ENCODE data around the gene FAM186B.

- TF ChIP-seq EZH2 (IDR thresholded peaks at IDR 0.05; ENCODE audit: low read depth, unreplicated experiment): no peak
- no peak for TF ChIP-seq CTCF (conservative IDR thresholded peaks at IDR 0.05; ENCODE audit: low read depth in 2 of 2)
- TF ChIP-seq EZH2phosphoT487 (IDR thresholded peaks at IDR 0.05; ENCODE audit: unreplicated experiment): no peak
- TF ChIP-seq POLR2AphosphoS5 (IDR thresholded peaks at IDR 0.05; ENCODE audit: low read depth): no peak
- no peak for TF ChIP-seq REST (IDR thresholded peaks at IDR 0.05; ENCODE audit: unreplicated experiment)
- TF ChIP-seq JUNB (IDR thresholded peaks at IDR 0.05; ENCODE audit: unreplicated experiment): no peak
- no peak for TF ChIP-seq CREB1 (CRISPR knock-in tag; IDR thresholded peaks at IDR 0.05; ENCODE audit: low read depth)
- TF ChIP-seq ZNF114 (CRISPR knock-in tag; IDR thresholded peaks at IDR 0.05): no peak
- TF ChIP-seq ZNF462 (CRISPR knock-in tag; IDR thresholded peaks at IDR 0.05): no peak
Measured at GRCh38 chr12:49546481-49546880, 59.0 kb downstream of the FAM186B start.

Data from GM23338 (cell line).